SW480 (cell line): ENCODE measurements around the gene POTEB.
"Not testable (repeated sequence)": the region's sequence is repeated elsewhere in the genome, so short reads cannot be mapped to it uniquely, and the experiment has no call there.

Source experiments
- DNase-seq: peaks from one replicate; pipeline ENCODE4 v3.0.0-alpha.2; 2016; ENCODE audit warnings: low spot score

The POTEB gene

GRCh38 chr15:21877635-21878034, at the start of gene POTEB:
POTEB (minus strand) TSS chr15:21877735; CDS start chr15:21877246, 489 bp downstream.
- DNase-seq = not testable (repeated sequence)

- not testable (repeated sequence) for DNase-seq
These were observed 13.4 kb upstream of the POTEB start for GRCh38 chr15:21890955-21891354.

GRCh38 chr15:21889542-21889941, 12.0 kb upstream of the POTEB start:
- DNase-seq = not testable (repeated sequence)

GRCh38 chr15:21838831-21839230, 38.7 kb downstream of the POTEB start:
- not testable (repeated sequence) for DNase-seq
